GM18873 (cell line): ENCODE results near the gene ENPP5.

Experiments used
- ATAC-seq: cut with Tn5 transposase; IDR thresholded peaks from one replicate; pipeline ENCODE4 v1.9.1; 2021; ENCODE audit warnings: mild to moderate bottlenecking, moderate library complexity, moderate number of reproducible peaks; ENCODE audit not compliant: unreplicated experiment, low FRiP score

ENPP5 gene

DNA sequence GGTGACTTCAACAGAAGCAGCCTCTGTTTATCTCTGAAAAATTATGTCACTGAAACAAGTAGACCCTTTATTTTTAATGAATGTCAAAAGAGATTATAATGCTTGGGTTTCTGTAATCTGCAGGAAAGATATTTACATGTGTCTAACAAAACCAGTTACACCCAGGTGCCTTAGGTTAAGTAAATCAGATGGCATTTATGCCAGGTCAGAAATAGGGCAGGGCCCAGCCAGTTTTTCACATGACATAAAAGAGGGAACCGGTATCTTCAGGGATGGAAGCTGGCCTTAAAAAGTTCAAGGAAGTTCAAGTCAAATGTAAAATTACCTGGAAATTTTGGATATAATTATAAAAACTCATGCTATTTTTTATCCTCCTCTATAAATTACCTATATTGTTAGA lies 55.1 kb downstream of the ENPP5 start:
- ATAC-seq, result no peak

DNA sequence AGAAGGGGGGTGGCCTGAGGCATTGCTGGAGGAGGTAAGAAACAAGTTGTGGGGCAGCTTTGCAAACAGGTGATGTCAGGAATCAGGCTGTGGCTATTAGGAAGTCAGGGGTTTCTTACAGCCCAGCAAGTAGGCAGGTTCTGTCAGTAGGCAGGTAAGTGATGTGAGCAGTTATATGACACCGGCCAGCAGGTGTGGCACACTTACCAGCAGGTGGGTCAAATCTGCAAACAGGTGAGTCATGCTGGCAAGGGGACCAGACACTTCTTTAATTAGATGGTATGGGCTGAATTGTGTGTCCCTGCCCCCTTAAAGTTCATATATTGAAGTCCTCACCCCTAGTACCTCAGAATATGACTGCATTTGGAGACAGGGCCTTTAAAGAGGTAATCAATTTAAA lies 57.4 kb downstream of the ENPP5 start:
- ATAC-seq, result no peak
